Mucosa of descending colon (tissue), 3 donors: ENCODE data around the gene OR5C1. TPM values are rescaled to one million over a fixed set of nuclear protein-coding genes. Genes with fewer than 3 reads are reported as not detected.

Source experiments
- ATAC-seq: fragments of 200-7000 bp; cut with Tn5 transposase; one replicate; pipeline ENCODE4 v1.9.1; 2020; ENCODE audit warnings: mild to moderate bottlenecking, moderate library complexity
- DNase-seq, 3 donors: peaks; one replicate each; pipeline ENCODE4 v3.0.0-alpha.2; 2020
- H3K36me3 ChIP-seq: fragments of 200-600 bp; one replicate; pipeline ENCODE4 v1.8.0; 2021; ENCODE audit warnings: low read depth, mild to moderate bottlenecking
- H3K4me1 ChIP-seq: fragments of 200-600 bp; one replicate; pipeline ENCODE4 v1.8.0; 2021; ENCODE audit warnings: low read depth, mild to moderate bottlenecking
- H3K4me3 ChIP-seq: fragments of 200-600 bp; one replicate; pipeline ENCODE4 v1.8.0; 2021; ENCODE audit warnings: mild to moderate bottlenecking
- H3K9me3 ChIP-seq: fragments of 200-600 bp; one replicate; pipeline ENCODE4 v1.8.0; 2021; ENCODE audit warnings: mild to moderate bottlenecking
- CTCF ChIP-seq: fragments of 200-600 bp; IDR thresholded peaks from one replicate; pipeline ENCODE4 v1.8.0; 2022; ENCODE audit warnings: antibody characterized with exemption, mild to moderate bottlenecking
- intact Hi-C, 2 donors: fragments of 100-400 bp; cut with DNase I in 1 of 2; cut with micrococcal nuclease in 1 of 2; formaldehyde crosslinking; loops; one replicate each; pipeline versions ENCODE4 v1.11.0 to v1.11.1; 2022; cut with DNase I, micrococcal nuclease
- total RNA-seq, 3 donors: library from RNA; stranded (reverse); fragmentation: NEBNext Ultra II Directional in 2 of 3; extraction: Animal tissue kit (Norgen Biotek cat#: 25700) in 2 of 3; gene quantifications; one replicate each; pipeline versions ENCODE4 v1.2.1 to v1.2.4, GENCODE V29; 2021 to 2023
- donor health status: DM: no; HTN: no; CAD: no; lungs with moderate emphysema.
- donor health status: DM: no; HTN: no; CAD: no.
- donor health status: DM: no; HTN: yes; CAD: no.

OR5C1 gene
- total RNA-seq, 3 donors from 2014 or later, result not detected

- H3K36me3 ChIP-seq, result no peaks in the 10 kb centered on the region
- no peak for TF ChIP-seq CTCF
- no peak for DNase-seq
- ATAC-seq, result no peak
- H3K9me3 ChIP-seq, result no peaks in the 10 kb centered on the region
- intact Hi-C loops, result loop anchor here in 1 of 2 donors (10.0 kb wide), 1 partner anchor 283 kb away; no protein-coding TSS in a partner anchor
- H3K4me3 ChIP-seq, result no peak overlapping the region
- H3K4me1 ChIP-seq, result no peaks in the 10 kb centered on the region
Observed at GRCh38 chr9:122777935-122778627, 10.7 kb upstream of the OR5C1 start.

DNA sequence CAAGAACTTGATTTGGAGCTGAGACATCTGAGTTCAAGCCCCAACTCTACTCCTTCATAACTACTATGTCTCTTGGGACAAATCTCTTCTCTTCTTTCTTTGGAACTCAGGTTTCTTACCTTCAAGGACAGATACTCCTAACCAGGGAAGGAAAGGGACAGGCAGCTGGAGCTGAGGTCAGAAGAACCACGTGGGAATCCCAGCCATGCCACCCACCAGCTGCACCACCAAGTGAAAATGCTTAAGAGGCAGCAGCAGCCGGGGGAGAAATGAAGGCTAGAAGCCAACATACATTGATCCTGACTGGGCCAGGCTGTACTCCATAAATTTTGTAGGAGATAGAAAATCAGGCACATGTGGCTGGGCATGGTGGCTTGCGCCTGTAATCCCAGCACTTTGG lies 9.6 kb upstream of the OR5C1 start:
- intact Hi-C loops, result loop anchor here in 1 of 2 donors (10.0 kb wide), 1 partner anchor 284 kb away; no protein-coding TSS in a partner anchor

GRCh38 chr9:122780026-122780425 lies 8.7 kb upstream of the OR5C1 start:
- H3K9me3 ChIP-seq, result no peaks in the 10 kb centered on the region
- no peaks in the 10 kb centered on the region for H3K4me1 ChIP-seq
- H3K4me3 ChIP-seq, result no peak overlapping the region
- intact Hi-C loops, result no loop called here
- no peak for DNase-seq
- no peak for ATAC-seq
- no peak for TF ChIP-seq CTCF
- no peaks in the 10 kb centered on the region for H3K36me3 ChIP-seq

More for the DNA sequence above, 9.6 kb upstream of the OR5C1 start:
- ATAC-seq (no peak), DNase-seq (no peak)
- Histone ChIP-seq H3K9me3 (no peaks in the 10 kb centered on the region), H3K36me3 (no peaks in the 10 kb centered on the region), H3K4me3 (no peak overlapping the region), H3K4me1 (no peaks in the 10 kb centered on the region)
- no peak for TF ChIP-seq CTCF

- no peak for TF ChIP-seq CTCF
- Histone ChIP-seq H3K4me3 (no peak overlapping the region), H3K4me1 (no peaks in the 10 kb centered on the region), H3K36me3 (no peaks in the 10 kb centered on the region), H3K9me3 (no peaks in the 10 kb centered on the region)
- ATAC-seq (no peak), DNase-seq (no peak)
- intact Hi-C loops, result no loop called here
Observed at GRCh38 chr9:122781671-122782070, 7.1 kb upstream of the OR5C1 start.

- intact Hi-C loops, result no loop called here
- Histone ChIP-seq H3K4me3 (no peak overlapping the region), H3K36me3 (no peaks in the 10 kb centered on the region), H3K9me3 (no peaks in the 10 kb centered on the region), H3K4me1 (no peaks in the 10 kb centered on the region)
- DNase-seq, result no peak
- no peak for TF ChIP-seq CTCF
- no peak for ATAC-seq
Observed at GRCh38 chr9:122785269-122785668, 3.5 kb upstream of the OR5C1 start.
